Adipocyte (in vitro differentiated cells): ENCODE data around the gene NUMB.

Experiments
- DNase-seq: peaks from one replicate; pipeline ENCODE4 v3.0.0-alpha.2; 2015; ENCODE audit warnings: low read depth
- H3K27me3 ChIP-seq: replicated peaks from 2 replicates; pipeline ENCODE4 v1.7.0; 2013; ENCODE audit warnings: mild to moderate bottlenecking, low read length, moderate library complexity; ENCODE audit not compliant: control insufficient read depth, insufficient read depth
- H3K36me3 ChIP-seq: 2 replicates; pipeline ENCODE4 v1.7.0; 2013; ENCODE audit warnings: low read length, mild to moderate bottlenecking, moderate library complexity; ENCODE audit not compliant: control insufficient read depth, insufficient read depth, severe bottlenecking
- H3K4me1 ChIP-seq: 2 replicates; pipeline ENCODE4 v1.7.0; 2013; ENCODE audit warnings: mild to moderate bottlenecking, low read length, moderate library complexity; ENCODE audit not compliant: control insufficient read depth, insufficient read depth
- H3K4me3 ChIP-seq: 2 replicates; pipeline ENCODE4 v1.7.0; 2013; ENCODE audit warnings: mild to moderate bottlenecking, low read length, moderate library complexity
- H3K9ac ChIP-seq: 2 replicates; pipeline ENCODE4 v1.7.0; 2013; ENCODE audit warnings: mild to moderate bottlenecking, low read length, moderate library complexity
- H3K9me3 ChIP-seq: 2 replicates; pipeline ENCODE4 v1.7.0; 2013; ENCODE audit warnings: mild to moderate bottlenecking, low read length, moderate library complexity; ENCODE audit not compliant: control insufficient read depth

Gene NUMB

DNA sequence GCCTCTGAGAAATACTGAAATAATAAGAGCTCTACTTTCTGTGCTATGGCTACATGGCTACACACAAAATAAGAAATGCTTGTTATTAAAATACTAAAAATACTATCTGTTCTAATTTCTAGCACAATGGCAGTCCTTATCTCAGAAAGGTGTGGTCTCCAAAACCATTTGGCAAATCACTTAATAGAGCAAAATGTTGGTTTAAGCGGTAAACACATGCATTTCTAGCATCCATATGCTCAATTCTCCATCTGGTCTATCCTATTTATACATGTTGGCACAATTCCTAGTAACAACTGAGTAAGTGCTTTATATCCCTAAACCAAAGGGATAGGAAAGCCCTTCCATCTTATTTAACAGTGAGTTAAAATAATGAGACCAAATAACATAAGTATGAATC, 114.0 kb downstream of the NUMB start:
- DNase-seq: no peak
- no peaks in the 10 kb centered on the region for H3K4me1 ChIP-seq
- H3K9ac ChIP-seq: no peak overlapping the region
- H3K27me3 ChIP-seq: no peaks in the 10 kb centered on the region
- no peaks in the 10 kb centered on the region for H3K9me3 ChIP-seq
- H3K4me3 ChIP-seq: no peak overlapping the region
- H3K36me3 ChIP-seq: no peaks in the 10 kb centered on the region

DNA sequence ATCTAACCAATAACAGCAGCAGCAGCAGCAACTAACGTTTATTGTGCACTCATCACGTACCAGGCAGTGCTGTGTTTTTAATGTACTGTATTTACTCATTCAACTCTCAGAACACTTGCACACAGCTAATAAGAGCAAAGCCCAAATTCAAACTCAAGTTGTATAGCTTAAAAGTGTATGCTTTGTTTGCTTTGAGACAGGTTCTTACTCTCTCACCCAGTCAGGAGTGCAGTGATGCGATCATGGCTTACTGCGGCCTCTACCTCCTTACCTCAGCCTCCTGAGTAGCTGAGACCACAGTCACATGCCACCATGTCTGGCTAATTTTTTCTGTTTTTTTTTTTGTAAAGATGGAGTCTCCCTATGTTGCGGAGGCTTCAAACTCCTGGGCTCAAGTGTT, 115.7 kb downstream of the NUMB start:
- H3K36me3 ChIP-seq: no peaks in the 10 kb centered on the region
- H3K4me3 ChIP-seq: no peak overlapping the region
- H3K9me3 ChIP-seq: no peaks in the 10 kb centered on the region
- DNase-seq: no peak
- H3K27me3 ChIP-seq: no peaks in the 10 kb centered on the region
- no peak overlapping the region for H3K9ac ChIP-seq
- H3K4me1 ChIP-seq: no peaks in the 10 kb centered on the region

DNA sequence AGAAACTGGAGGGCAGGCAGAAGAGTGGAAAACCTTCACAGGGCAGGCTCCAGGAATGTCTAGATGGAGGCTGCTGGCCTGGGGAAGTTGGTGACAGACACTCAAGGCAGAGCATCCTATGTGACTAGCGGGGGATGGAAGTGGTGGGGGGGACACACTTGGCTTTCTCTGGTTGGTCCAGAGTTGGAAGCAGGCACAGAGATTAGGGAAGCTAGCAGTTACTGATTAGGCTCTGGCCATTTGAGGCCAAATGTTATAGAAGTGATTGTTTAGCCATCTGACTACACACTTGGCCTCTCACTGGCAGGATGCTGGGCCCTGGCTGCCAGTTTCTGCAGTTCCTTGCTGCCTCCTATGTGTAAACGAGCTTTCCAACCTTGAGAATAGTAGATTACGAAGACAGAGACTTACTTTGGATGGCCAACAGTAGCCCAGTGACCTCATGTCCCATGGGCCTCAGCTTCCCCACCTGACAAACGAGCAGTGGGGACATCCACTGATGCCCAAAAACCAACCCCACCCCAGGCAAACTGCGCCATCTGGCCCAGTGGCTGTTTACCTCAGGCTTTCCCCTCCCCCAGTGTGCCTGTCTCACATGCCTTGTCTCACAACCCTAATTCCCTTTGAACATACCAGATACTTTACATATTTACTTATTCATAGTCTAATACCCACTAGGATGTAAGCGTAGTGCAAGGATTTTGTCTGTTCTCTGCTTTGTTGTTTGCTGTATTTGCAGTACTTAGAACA, 118.3 kb downstream of the NUMB start:
- H3K36me3 ChIP-seq: no peaks in the 10 kb centered on the region
- H3K27me3 ChIP-seq: no peaks in the 10 kb centered on the region
- H3K9ac ChIP-seq: no peak overlapping the region
- DNase-seq: no peak
- H3K4me1 ChIP-seq: peaks cover 19% of the 10 kb centered on the region
- H3K4me3 ChIP-seq: no peak overlapping the region
- H3K9me3 ChIP-seq: no peaks in the 10 kb centered on the region

GRCh38 chr14:73339206-73339605, 119.1 kb downstream of the NUMB start:
- DNase-seq: no peak

GRCh38 chr14:73338551-73338950, 119.8 kb downstream of the NUMB start:
- no peak overlapping the region for H3K4me3 ChIP-seq
- no peak for DNase-seq
- H3K27me3 ChIP-seq: no peaks in the 10 kb centered on the region
- H3K9me3 ChIP-seq: no peaks in the 10 kb centered on the region
- H3K36me3 ChIP-seq: no peaks in the 10 kb centered on the region
- no peak overlapping the region for H3K9ac ChIP-seq
- peaks cover 20% of the 10 kb centered on the region for H3K4me1 ChIP-seq

More at GRCh38 chr14:73339206-73339605, 119.1 kb downstream of the NUMB start:
- Histone ChIP-seq H3K9ac (no peak overlapping the region), H3K36me3 (no peaks in the 10 kb centered on the region), H3K9me3 (no peaks in the 10 kb centered on the region), H3K4me3 (no peak overlapping the region), H3K4me1 (peaks cover 20% of the 10 kb centered on the region), H3K27me3 (no peaks in the 10 kb centered on the region)

DNA sequence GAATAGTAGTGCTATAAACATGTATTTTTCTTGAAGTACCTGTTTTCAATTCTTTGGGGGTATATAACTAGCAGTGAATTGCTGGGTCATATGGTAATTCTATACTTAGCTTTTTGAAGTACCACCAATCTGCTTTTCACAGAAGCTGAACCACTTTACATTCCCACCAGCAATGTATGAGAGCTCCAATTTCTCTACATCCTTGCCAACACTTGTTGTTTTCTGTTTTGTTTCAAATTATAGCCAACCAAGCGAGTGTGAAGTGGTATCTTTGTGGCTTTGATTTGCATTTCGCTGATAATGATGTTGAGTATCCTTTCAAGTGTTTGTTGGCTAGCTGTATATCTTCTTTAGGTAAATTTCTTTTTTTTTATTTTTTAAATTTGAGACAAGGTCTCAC, 125.3 kb downstream of the NUMB start:
- DNase-seq: no peak
- H3K36me3 ChIP-seq: no peaks in the 10 kb centered on the region
- H3K4me3 ChIP-seq: no peak overlapping the region

GRCh38 chr14:73325630-73326299, 132.6 kb downstream of the NUMB start:
- DNase-seq: no peak

More for the DNA sequence above, 125.3 kb downstream of the NUMB start:
- Histone ChIP-seq H3K9me3 (no peaks in the 10 kb centered on the region), H3K27me3 (no peaks in the 10 kb centered on the region), H3K9ac (no peak overlapping the region), H3K4me1 (peaks cover 20% of the 10 kb centered on the region)

DNA sequence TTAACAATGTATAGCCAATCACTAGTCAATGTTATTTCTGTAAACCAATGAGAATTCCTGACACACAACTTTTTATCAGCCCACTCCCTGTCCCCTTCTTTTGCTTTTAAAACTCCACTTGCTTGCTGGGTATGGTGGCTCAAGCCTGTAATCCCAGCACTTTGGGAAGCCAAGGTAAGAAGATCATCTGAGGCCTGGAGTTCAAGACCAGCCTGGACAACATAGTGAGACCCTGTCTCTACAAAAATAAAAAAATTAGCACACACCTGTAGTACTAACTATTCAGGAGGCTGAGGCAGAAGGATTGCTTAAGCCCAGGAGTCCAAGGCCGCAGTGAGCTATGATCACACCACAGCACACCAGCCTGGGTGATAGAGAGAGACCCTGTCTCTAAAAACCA, 133.3 kb downstream of the NUMB start:
- Histone ChIP-seq H3K9me3 (no peaks in the 10 kb centered on the region), H3K4me3 (no peak overlapping the region), H3K4me1 (peaks cover 6% of the 10 kb centered on the region), H3K36me3 (peaks cover 11% of the 10 kb centered on the region), H3K9ac (no peak overlapping the region), H3K27me3 (no peaks in the 10 kb centered on the region)
- no peak for DNase-seq

More at GRCh38 chr14:73325630-73326299, 132.6 kb downstream of the NUMB start:
- Histone ChIP-seq H3K9ac (no peak overlapping the region), H3K4me3 (no peak overlapping the region), H3K4me1 (peaks cover 6% of the 10 kb centered on the region), H3K9me3 (no peaks in the 10 kb centered on the region), H3K36me3 (peaks cover 11% of the 10 kb centered on the region), H3K27me3 (no peaks in the 10 kb centered on the region)

GRCh38 chr14:73324533-73324932, 133.8 kb downstream of the NUMB start:
- peaks cover 11% of the 10 kb centered on the region for H3K36me3 ChIP-seq
- H3K4me1 ChIP-seq: peaks cover 6% of the 10 kb centered on the region
- no peaks in the 10 kb centered on the region for H3K9me3 ChIP-seq
- no peak overlapping the region for H3K9ac ChIP-seq
- DNase-seq: no peak
- no peaks in the 10 kb centered on the region for H3K27me3 ChIP-seq
- H3K4me3 ChIP-seq: no peak overlapping the region

DNA sequence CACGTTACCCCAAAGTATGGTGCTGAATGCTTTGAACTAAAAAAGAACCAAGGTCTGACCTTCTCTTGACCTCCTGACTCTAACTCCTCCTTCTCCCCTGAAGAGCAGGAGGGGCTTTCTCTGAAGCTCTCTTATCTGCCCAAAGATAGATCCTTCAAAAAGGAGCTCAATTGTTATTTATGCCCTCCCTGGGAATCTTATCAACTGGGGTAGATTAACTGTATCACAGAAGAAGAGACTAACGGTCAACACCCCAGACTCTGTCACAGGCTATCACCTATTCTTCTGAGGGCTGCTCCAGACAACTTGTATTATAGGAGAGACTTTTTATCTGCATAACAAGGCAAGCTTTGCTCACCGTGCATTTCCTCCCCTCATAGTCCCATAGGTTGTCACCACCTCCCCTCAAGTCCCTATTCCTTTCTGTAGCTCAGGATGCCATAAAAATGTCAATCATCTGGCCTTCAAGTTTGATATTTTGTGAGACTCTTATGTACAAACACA, 134.4 kb downstream of the NUMB start:
- Histone ChIP-seq H3K9me3 (no peaks in the 10 kb centered on the region), H3K36me3 (peaks cover 11% of the 10 kb centered on the region), H3K9ac (no peak overlapping the region), H3K4me3 (no peak overlapping the region), H3K27me3 (no peaks in the 10 kb centered on the region), H3K4me1 (peaks cover 6% of the 10 kb centered on the region)
- no peak for DNase-seq

DNA sequence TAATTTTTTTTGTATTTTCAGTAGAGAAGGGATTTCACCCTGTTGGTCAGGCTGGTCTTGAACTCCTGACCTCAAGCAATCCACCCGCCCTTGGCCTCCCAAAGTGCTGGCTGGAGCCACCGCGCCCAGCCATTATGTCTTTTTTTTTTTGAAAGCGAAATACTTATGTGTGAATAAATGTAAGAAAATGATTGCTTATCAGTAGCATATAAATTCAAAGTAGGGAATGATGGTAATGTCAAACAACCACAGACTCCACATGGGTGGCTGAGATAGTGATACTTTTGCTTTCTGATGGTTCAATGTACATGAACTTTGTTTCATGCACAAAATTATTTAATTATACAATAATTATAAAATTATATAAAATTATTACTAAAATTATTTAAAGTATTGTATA, 145.2 kb downstream of the NUMB start:
- H3K27me3 ChIP-seq: no peaks in the 10 kb centered on the region
- H3K36me3 ChIP-seq: peaks cover 4% of the 10 kb centered on the region
- peaks cover 11% of the 10 kb centered on the region for H3K4me1 ChIP-seq
- H3K9ac ChIP-seq: no peak overlapping the region
- no peak overlapping the region for H3K4me3 ChIP-seq
- no peak for DNase-seq
- H3K9me3 ChIP-seq: no peaks in the 10 kb centered on the region
